Left ventricle myocardium inferior (tissue), 1 donor: ENCODE data around the gene C1orf159. TPM values are rescaled to one million over a fixed set of nuclear protein-coding genes. Genes with fewer than 3 reads are reported as not detected.

Experiments
- DNase-seq: peaks from one replicate; pipeline ENCODE4 v3.0.0-alpha.2; 2020
- H3K27ac ChIP-seq: fragments of 200-600 bp; replicated peaks from 2 replicates; pipeline ENCODE4 v1.8.0; 2021
- H3K27me3 ChIP-seq: fragments of 200-600 bp; 2 replicates; pipeline ENCODE4 v1.8.0; 2021; ENCODE audit warnings: low read depth
- H3K36me3 ChIP-seq: fragments of 200-600 bp; 2 replicates; pipeline ENCODE4 v1.8.0; 2021
- H3K4me1 ChIP-seq: fragments of 200-600 bp; 2 replicates; pipeline ENCODE4 v1.8.0; 2021
- H3K4me3 ChIP-seq: fragments of 200-600 bp; 2 replicates; pipeline ENCODE4 v1.8.0; 2021; ENCODE audit warnings: mild to moderate bottlenecking, moderate library complexity
- H3K9me3 ChIP-seq: fragments of 200-600 bp; replicated peaks from 2 replicates; pipeline ENCODE4 v1.8.0; 2021
- CTCF ChIP-seq: fragments of 200-600 bp; IDR thresholded peaks from 2 replicates; pipeline ENCODE4 v1.8.0; 2021; ENCODE audit warnings: antibody characterized with exemption, mild to moderate bottlenecking, borderline replicate concordance
- intact Hi-C: fragments of 100-400 bp; cut with micrococcal nuclease; formaldehyde crosslinking; loops from one replicate; pipeline ENCODE4 v1.11.0; 2022
- total RNA-seq: library from RNA; stranded (reverse); fragmentation: NEBNext Ultra II Directional; extraction: Animal tissue kit (Norgen Biotek cat#: 25700); gene quantifications from one replicate; pipeline ENCODE4 v1.2.1, GENCODE V29; 2021
- donor health status: DM: no; HTN: yes; CAD: no; lungs with severe emphysema.

The C1orf159 gene
- total RNA-seq, 1 donor from 2014 or later: 3.8 TPM

DNA sequence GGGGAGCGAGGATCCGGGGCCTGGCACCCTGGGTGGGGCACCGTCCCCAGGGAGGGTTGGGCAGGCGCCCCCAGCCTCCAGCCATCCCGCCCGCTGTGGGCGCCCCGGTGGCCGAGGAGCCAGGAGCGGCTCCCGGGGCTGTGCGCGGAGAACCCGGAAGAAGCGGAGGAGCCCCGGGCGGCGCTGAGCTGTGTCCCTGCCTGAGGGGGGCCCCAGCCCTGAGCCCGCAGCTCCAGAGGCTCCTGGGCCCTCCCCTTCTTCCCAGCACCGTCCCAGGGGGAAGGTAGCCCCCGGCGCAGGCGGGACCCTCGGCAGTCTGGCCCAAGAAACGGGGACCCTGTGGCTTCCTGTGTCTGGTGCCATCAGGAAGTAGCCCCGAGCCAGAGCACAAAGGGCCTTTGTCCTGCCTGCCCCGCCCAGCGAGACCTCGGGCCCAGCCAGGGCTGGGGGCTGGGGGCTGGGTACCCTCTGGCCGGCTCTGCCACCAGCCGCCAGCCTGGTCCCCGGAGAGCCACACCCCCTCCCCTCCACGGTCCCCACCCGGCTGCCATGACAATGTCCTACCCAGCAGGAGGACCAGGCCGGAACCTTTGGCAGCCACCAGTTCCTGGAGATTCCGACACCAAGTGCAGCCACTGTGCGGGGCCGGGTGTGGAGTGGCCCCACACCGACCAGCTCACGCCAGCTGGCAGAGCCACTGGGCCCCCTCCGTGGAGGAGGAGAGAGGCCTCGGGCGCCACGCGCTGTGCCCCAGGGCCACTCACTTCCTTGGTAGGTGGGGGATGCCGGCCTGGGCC, 42.2 kb upstream of the C1orf159 start:
- H3K27ac ChIP-seq: peak overlapping the region; percentile 98
- no peak for TF ChIP-seq CTCF
- H3K9me3 ChIP-seq: no peaks in the 10 kb centered on the region
- H3K4me3 ChIP-seq: peak overlapping the region; percentile 81
- H3K27me3 ChIP-seq: peaks cover 31% of the 10 kb centered on the region
- DNase-seq: peak; percentile 54
- H3K36me3 ChIP-seq: no peaks in the 10 kb centered on the region
- intact Hi-C loops: no loop called here
- H3K4me1 ChIP-seq: peaks cover 15% of the 10 kb centered on the region

GRCh38 chr1:1157426-1157913, 41.6 kb upstream of the C1orf159 start:
- Histone ChIP-seq H3K4me3 (peak overlapping the region; percentile 81), H3K27ac (peak overlapping the region; percentile 98), H3K27me3 (peaks cover 25% of the 10 kb centered on the region), H3K36me3 (no peaks in the 10 kb centered on the region), H3K4me1 (peaks cover 15% of the 10 kb centered on the region), H3K9me3 (no peaks in the 10 kb centered on the region)
- peak; percentile 90 for DNase-seq
- intact Hi-C loops: no loop called here
- TF ChIP-seq CTCF: no peak

DNA sequence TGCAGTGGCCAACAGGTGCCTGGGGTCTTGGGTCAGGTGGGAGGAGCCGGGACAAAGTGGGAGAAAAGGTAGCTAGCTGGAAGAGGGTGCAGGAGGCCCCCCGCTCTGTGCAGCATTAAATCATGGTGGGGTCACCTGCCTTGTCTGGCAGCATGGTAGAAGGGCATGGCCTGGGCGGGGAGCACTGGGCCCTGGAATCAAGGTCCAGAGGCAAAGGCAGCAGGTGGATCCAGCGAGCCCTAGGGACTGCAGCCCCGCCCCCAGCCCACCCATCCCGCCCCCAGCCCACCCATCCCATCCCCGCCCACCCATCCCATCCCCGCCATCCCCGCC, 41.1 kb upstream of the C1orf159 start:
- Histone ChIP-seq H3K36me3 (no peaks in the 10 kb centered on the region), H3K27ac (peak overlapping the region; percentile 52), H3K9me3 (no peaks in the 10 kb centered on the region), H3K27me3 (peaks cover 20% of the 10 kb centered on the region), H3K4me1 (peaks cover 15% of the 10 kb centered on the region), H3K4me3 (no peak overlapping the region)
- intact Hi-C loops: no loop called here
- no peak for TF ChIP-seq CTCF
- no peak for DNase-seq

- intact Hi-C loops: no loop called here
- H3K27ac ChIP-seq: peak overlapping the region; percentile 52
- peaks cover 15% of the 10 kb centered on the region for H3K4me1 ChIP-seq
- H3K36me3 ChIP-seq: no peaks in the 10 kb centered on the region
- no peak for DNase-seq
- peaks cover 14% of the 10 kb centered on the region for H3K27me3 ChIP-seq
- no peaks in the 10 kb centered on the region for H3K9me3 ChIP-seq
- TF ChIP-seq CTCF: no peak
- no peak overlapping the region for H3K4me3 ChIP-seq
Observed at GRCh38 chr1:1156140-1157032, 40.5 kb upstream of the C1orf159 start.

DNA sequence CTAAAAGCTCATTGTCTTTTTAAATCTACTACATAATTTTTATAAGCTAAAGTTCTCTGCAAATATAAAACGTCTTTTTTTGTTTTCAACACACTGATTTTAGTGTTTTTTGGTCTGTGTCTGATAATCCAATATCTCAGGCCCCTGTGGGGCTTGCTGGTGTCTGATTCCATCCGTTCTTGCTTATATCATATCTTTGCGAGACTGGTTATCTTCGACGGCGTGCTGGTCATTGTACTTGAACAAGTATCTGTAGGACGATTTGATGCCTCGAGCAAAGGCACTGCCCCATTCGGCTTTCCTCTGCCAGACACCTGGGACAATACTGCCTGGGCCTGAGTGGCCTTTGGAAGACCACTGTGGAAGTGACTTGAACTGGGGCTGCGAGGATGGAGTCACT, 39.4 kb upstream of the C1orf159 start:
- Histone ChIP-seq H3K27me3 (peaks cover 7% of the 10 kb centered on the region), H3K9me3 (no peaks in the 10 kb centered on the region), H3K27ac (no peak overlapping the region), H3K4me3 (no peak overlapping the region), H3K36me3 (no peaks in the 10 kb centered on the region), H3K4me1 (peaks cover 15% of the 10 kb centered on the region)
- no peak for DNase-seq
- no peak for TF ChIP-seq CTCF
- intact Hi-C loops: no loop called here
